SK-N-DZ (cell line): Measurements from ENCODE around the gene MSL3B.

Source experiments
- DNase-seq: peaks from one replicate; pipeline ENCODE4 v3.0.0-alpha.2; 2015; ENCODE audit warnings: low spot score

The MSL3B gene

DNA sequence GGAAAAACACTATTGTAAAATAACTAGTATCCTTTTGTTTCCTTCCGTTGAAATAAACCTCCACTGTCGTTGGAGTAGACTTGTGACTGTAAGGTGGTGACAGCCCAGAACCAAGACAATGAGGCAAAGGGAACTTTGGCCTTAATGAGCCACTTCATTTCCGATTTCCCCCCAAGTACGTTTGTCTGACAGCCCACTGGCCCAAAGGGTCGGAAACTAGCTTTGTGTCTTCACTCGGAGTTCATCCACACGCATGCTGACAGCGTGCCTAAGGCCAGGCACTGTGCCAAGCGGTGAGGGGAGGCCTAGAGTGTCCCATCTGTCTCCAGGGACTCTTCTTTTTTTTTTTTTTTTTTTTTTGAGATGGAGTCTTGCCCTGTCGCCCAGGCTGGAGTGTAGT, 34.8 kb downstream of the MSL3B start:
- no peak for DNase-seq

DNA sequence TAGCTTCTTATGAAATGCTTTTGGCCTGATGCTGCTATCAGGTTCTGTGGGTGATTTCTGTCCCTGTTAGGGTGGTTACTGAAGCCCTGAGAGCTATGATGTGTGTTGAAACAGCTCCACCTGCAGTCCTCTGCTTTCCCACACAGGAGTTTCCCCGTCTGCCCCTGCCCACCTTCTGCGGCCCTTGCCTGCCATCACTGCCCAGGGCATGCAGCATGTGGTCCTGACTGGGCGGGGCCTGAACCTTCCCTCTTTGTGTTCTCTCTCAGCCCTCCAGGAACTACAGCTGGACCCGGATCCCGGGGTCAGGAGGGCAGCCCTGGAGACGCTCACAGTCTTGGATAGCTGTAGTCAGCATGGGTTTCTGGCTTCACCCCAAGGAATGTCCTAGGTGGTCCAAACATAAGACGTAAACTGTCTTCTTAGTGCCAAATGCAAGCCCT, 35.3 kb downstream of the MSL3B start:
- no peak for DNase-seq

DNA sequence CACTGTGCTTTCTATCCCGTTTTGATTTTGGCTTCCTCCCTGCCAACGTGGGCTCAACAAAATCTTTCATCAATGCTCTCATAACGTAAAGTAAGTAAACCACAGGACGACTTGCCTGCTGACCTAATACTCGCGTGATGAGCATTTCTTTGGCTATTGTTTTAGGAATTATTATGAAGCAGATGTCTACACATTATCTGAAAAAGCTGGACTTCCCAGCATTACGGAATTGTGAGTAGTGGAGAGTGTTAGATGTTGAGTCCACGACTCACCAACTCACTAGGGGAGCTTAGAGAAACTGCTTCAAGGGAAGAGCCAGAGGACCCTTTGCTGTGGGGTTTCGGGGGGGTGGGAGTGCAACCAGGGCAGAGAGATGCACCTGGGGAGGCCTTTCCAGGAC, 35.8 kb downstream of the MSL3B start:
- DNase-seq = no peak

DNA sequence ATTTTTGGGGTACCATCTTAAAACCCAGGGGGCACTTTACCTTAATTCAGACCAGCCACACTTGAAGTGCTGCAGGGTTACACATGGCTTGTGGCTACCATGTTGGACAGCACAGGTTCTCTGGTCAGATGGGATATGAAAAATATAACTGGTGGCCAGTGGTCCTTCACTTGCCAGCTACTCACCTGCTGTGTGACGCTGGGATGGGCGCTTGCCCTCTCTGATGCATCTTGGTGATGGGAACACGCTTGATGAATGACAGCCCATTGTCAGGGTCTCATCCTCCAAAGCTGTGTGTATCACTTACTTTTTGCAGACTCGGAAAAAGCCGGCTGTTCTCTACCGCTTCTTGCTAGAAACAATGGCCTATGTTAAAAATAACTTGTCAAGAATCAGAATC, 36.3 kb downstream of the MSL3B start:
- no peak for DNase-seq

DNA sequence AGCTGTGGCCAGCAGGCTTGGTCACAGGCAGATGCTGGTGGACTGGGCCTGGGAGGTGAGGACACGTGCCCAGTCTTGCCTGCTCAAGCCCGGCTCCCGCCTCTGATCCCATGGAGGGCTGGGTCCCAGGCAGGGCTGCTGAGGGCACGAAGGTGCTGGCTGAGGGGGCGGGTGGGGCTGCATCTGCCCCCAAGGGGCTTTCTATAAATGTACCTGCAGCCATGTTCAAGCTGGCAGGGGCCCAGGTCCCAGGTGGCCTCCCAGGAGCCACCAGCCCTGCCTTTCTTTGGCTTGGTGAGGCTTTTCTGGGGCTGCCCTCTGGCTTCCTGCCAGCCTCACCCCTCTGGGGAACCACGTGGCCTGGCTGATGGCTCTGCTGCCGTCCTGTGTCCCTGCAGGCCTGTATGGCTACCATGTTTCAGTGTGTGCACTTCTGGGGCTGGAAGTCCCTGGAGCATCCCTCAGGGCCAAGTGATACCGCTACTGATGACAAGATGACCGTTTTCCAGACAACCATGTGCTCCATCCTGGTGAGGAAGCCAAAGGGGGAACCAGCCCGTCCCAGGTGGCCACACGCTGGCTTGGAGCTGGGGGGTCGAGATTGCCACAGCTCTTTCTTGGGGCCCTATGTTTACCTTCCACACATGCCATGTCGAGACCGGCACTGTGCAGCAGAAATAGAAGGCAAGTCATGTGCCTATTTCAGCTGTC, 37.0 kb downstream of the MSL3B start:
- DNase-seq = no peak

DNA sequence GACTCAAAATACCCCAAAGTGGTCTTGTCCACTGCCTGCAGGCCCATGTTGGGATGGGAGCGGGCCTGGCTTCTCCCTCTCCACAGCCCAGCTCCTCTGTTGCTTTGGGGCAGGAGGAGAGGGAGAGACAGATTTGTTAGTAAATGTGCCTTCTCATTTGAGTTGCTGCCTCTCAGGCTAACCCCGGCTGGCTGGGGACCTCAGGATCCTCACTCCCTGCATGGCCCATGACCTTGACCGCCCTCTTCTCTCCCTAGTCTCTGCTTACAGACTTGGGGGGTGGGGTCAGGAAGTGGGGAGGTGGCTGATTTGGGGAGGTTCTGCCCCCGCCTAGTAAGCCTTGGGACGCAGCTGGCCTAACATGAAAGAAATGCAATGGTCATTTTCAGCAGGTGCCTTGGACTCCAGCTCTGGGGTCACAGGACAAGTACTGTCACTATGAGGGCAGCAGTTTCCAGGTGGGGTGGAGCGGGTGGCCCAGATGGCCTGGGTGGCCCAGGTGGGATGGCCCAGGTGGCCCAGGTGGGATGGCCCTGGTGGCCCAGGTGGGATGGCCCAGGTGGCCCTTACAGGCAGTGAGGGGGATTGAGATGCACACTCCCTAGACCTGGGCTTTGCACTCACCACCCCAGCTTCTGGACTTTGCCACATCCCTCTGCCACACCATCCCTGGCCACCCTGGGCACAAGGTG, 37.9 kb downstream of the MSL3B start:
- no peak for DNase-seq

DNA sequence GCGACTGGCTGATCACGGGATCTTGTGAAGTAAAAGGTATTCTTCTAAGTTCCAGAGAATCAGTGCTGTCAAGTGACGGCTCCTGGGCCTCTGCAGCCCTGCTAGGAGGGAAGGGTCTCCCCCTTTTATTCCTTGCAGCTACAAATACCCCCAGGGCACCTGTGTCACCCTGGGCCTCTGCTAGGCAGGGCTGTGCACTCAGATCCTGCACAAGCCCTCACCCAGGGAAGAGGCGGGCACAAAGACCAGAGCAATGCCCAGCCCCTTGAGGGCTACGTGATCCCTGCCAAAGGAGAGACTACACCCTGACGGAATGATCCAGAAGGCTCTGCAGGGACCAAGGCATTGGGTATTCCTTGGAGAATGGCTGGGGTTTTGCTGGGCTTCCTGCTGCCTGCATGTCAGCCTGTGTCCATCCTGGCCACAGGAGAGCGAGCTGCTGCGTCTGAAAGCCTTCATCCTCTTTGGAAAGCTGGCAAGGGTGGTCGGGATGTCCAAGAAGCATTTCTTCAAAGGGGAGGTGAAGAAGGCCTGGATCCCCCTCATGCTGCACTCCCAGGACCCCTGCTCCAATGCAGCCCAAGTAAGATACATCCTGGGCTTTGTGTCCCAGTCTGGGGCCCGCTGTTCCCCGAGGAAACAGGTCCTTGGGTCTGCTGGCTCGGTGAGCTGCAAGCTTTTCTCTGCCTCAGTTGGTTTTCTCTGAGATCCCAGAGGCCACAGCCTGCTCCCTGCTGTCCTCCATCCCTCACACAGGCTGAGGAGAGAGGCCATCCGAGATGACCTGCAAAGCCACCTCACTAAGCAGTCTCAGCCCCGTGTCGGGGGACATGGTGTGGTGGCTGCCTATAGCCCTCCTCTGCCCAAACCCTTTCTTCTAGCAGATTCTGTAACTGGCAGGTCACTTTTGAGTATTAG, 38.7 kb downstream of the MSL3B start:
- DNase-seq = no peak

DNA sequence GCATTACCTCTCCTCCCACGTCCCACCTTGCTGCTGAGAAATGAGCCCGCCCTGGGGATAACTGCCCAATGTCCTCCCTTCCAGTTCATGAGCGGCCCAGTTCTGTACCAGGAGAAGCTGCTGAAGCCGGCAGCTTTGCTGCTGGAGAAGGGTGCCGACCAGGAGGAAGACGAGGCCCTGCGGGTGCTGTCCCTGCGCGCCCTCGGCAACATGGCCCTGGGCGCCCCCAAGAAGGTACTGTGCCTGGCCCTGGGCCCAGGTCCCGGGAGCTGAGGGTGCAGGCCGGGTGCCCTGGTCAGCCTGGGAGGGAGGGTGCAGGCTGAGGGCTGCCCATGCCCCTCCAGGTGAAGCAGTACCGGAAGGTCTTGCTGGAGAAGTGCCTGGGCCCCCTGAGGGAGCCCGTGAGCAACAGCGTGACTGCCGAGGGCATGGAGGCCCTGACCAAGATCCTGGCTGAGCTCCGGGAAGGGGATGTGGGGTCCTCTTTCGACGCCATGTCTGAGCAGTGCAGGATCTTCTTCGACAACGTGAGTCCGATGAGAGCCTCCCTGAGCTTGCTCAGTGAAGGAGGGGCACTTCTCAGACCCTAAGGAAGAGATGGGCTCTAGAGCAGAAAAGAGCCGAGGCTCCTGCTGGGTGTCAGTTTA, 39.5 kb downstream of the MSL3B start:
- no peak for DNase-seq

DNA sequence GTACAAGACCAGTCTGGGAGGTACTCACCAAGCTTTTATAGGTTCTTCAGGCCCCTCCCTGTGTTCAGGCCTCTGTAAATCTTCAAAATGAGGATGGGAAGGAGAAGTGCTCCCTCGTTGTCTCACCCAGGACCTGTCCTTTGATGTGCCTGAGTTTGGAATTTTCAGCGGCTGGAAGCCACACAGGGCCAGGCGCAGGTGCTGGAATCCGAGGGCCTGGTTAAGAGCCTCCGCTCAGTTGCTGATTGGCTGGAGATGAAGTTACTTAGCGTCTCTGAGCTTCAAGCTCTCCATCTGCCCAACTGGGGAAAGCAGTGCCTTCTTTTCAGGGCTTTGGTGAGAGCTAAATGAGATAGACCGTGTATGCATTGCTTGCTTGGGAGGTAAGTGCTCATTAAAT, 43.8 kb downstream of the MSL3B start:
- no peak for DNase-seq

DNA sequence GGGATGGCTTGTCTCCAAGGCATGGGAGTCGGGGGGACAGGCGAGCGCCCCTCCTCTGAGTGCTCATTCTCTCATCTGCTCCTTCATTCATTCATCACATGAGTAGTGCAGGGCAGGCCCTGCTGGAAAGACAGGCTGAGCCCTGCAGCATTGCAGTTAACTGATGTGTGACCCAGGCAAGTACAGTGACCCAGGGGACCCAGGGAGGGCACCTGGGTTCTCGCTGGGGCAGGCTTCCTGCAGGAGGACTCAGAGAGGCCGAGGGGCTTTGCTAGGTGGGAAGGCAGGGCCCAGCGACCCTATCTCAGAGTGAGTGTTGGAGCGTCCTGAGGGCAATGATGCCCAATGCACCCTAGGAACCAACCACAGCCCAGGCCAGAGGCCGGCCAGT, 44.5 kb downstream of the MSL3B start:
- no peak for DNase-seq

DNA sequence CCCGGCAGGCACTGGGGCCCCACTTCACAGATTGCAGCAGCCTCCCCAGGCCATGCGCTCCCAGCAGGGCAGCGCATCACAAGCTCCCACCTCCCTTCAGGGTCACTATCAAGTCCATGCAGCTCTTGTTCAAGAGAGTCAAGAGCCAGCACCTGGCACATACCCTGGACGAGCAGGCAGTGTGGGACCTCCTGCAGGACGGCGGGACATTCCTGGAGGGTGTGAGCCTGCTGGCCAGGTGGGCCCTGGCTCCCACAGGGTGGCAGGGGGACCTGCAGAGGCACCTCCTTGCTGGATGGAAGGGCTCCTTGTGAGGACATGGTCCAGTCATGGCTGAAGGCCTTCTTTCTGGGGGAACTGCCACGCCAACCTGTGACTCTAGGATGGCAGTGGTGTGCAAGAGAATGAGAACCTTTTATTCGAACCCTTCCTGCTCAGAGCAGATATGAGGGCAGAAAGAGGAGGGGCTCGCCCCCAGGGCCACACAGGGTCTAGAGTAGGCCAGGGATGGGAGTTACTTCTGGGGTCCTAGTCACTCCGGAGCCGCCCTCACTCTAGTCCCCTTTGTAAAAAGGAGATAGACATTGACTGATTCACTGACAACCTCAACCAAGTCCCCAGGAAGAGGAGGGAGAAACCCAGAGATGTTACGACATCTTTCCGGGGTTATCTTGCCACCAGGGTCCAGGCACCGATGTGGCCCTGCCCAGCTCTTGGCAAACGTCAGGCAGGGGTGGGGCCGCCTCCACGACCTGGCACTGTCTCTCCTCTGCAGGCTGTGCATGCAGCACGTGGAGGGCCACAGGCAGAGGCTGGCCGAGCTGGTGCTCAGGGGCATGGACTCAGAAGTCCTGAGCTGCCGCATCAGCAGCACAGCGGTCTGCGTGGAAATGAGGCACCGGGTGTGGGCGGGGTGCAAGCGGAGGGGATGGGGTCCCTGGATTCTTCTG, 45.1 kb downstream of the MSL3B start:
- no peak for DNase-seq

DNA sequence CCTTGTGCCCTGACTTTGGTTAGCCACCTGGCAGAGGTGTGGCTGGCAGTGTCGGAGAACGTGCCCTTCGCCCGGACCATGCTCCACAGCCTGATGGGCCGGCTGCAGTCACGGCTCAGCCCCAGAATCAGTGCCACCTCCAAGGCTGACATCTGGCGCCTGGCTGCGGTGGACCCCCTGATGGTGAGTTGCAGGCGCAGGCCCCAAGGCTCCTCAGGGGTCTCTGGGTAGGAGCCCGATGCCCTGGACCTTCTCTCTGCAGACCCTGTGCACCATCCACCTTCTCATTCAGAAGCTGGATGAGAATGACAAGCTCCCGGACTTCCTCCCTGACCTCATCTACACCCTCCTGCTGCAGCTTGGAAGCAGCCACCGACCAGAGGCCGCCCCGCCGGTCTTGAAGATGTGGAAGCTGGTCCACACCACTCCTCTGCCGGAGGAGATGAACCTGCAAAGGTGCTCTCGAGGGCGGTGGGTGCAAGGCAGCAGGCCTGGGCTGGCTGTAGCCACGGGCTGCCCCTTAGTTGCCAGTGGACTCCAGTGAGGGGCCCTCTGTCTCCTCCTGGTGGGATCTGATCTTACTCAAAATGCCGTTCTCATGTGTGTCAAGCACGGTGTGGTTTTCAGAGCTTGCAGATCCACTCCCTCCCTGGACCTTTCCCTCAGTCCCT, 46.0 kb downstream of the MSL3B start:
- DNase-seq = no peak

DNA sequence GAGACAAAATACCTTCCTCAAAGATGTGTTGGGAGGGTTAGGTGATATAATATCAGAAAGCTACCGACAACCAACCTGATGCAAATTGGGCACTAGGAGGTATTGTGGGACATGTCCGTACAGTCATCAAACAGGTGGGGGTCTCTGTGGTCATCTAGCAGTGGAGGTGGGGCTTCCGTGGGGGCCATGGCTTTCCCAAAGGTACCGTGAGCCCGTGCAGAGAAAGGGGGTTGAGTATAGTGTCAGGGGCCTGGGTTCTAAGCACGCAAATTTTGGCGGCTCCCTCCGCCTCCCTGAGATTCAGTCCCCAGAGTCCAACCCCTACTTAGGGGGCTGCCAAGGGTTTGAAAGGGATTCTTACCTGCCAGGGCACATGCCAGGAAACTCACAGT, 46.5 kb downstream of the MSL3B start:
- no peak for DNase-seq

DNA sequence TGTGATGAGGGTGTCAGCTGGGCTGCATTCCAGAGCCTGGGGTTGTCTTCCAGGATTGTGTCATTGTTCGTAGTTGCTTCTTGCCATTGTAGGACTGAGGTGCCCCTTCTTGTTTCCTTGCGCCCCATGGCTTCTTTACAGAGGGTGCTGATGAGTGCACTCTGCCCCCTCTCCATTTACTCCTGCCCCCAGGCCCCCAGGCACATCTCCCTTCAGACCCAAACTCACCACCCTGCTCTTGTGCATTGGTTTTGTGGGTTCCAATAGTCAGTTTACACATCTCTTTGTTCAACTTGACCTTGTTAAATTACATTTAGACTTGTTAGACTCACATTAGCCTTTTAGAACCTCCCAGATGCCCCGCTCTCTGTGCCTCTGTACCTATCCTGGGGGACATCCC, 47.0 kb downstream of the MSL3B start:
- DNase-seq = no peak

DNA sequence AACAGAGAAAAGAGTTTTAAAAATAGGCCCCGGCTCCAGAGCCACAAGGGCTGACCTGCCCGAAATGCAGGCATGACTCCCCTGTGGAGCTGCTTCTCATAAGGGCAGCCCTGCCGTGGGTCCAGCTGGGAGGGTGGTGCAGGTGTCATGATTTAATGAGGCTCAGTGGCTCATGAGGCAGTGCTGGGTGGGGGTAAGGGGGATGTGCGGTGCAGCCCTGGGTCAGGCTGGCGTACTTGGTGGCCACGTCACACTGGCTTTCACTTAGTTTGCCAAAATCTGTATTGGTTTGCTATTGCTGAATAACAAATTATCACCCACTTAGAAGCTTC, 47.4 kb downstream of the MSL3B start:
- no peak for DNase-seq

DNA sequence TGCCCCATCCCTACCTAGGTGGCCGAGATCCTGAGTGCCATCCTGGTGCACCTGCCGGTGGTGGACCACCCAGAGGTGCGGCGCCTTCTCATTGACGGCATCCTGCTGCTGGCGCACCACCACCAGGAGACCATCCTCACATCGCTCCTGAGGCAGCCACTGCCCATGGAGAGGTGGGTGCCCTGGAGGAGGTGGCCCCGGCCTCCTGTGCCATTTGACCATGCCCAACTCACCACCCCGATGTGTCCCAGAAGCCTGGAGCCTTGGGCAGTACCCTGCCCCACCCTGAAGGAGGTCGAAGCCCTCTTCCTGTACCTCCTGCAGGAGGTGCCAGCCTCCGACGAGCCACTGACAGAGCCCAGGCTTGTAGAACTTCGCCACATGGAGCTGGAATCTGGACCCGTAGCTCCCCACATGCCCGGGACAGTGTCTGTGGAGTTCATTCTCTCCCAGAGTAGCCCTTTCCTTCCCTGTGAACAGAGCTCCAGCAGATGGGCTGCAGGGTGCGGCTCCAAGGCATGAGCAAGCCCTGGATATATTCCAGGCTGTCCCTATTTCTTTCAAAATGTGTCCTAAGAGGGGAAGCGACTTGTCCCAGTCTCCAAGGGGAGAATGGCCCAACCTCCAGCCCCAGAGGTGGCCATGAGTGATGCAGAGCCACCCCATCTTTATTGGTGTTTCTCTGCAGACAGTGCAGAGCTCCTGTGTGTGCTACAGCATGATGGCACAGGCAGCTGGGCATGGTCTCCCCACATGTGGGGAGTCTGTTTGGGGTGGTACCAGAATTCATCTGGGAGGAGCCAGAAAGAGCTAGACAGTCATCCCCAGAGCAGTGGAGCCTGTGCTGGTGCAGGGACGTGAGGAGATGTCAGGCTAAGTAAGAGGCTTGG, 48.1 kb downstream of the MSL3B start:
- DNase-seq = no peak

DNA sequence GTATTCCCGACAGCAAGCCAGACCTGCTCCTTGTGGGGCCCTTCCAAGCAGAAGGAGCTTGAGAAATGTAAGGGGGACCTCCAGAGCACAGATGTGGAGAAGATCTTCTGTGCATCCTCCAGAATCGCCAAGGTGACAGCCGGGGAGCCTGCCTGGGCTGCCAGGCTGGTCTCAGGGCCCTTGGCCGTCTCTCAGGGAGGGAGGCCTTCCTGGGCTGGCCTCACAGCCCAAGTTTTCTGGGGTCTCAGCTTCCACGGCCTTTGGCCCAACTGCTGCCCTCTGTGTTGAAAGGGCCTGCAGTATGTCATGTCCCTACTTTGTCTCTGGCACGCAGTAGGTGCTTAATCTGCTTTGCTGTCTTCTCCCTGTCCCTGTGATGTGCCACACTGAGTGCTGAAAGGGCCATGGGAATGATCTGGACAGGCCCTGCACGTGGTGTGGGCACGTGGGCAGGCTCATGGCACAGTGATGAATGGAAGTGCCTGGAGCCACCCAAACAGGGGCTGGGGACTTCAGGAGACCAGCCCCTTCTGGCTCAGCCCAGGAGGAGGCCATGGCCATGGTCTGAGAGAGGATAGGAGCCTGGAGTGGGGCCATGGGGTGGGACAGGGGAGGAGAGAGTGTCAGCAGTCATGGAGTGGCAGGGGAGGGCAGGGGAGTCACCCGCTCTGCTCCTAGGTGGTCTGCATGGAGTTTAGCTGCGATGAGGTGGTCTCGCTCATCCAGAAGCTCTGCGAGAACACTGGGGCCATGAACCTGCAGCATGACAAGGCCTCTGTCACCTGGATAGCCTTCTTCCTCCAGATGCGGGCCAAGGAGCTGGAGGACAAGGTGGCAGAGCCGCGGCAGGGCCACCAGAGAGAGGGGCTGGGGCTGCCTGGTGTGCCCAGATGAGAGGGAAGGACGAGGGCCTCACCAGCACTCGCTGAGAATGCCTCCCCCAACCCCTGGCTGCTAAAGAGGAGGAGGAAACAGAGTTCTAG, 49.3 kb downstream of the MSL3B start:
- no peak for DNase-seq

DNA sequence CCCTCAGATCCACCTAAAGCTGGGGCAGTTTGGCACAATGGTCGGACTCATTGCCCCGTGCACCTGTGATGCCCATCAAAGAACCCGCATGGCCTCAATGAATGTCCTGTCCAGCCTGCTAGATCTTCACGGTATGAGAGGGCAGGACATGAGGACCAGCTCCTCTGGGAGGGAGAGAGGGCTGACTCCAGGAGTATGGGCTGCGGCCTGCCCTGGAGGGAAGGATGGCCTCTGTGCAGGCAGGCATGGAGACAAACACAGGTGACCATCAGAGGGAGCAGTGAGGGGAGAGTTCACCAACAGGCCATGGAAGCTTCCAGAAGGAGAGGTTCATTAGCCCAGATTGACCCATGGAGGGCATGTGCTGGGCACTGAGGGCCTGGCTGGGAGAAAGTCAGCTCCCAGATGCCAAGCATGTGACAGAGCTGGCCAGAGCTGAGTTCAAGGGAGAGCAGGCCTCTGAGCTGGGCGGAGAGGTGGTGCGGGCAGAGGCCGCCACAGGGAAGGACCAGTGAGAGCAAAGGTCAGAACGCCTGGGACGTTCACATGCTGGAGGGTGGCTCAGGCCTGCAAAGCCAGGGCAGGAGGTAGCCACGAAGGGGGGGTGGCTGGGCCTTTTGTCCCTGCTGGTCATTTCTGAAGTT, 50.1 kb downstream of the MSL3B start:
- DNase-seq = no peak
